Placental pericyte (primary cell): ENCODE measurements around the gene GSG1L2. TPM values are rescaled to one million over a fixed set of nuclear protein-coding genes. Genes with fewer than 3 reads are reported as not detected.

Experiments
- total RNA-seq: library from RNA; depleted of rRNA; stranded (reverse); fragments of >200 nt; gene quantifications from 2 replicates; pipeline ENCODE4 v1.2.3, GENCODE V29; 2012

Gene GSG1L2
- not detected in 2 replicates for total RNA-seq

GRCh38 chr17:9821921-9822320 is at the start of gene GSG1L2:
Gene GSG1L2, minus strand, starts transcription at chr17:9822079. Its CDS starts 8 bp downstream, at chr17:9822071.

GRCh38 chr17:9825641-9826150 is 3.8 kb upstream of the GSG1L2 start, which contains the start of gene GLP2R:
Gene GLP2R, plus strand, starts transcription at chr17:9825924. Its CDS starts 140 bp downstream, at chr17:9826064.

GRCh38 chr17:9790889-9791876 is 30.7 kb downstream of the GSG1L2 start, which contains the start of gene DHRS7C:
Gene DHRS7C, minus strand, starts transcription at chr17:9791592. Its CDS starts 308 bp downstream, at chr17:9791284.

Other genes starting within 250 kb of the GSG1L2 start
- gene STX8, start 246.3 kb downstream of the GSG1L2 start, total RNA-seq: 41.1 and 44.4 TPM in 2 replicates
- not detected in 2 replicates for gene CFAP52, start 245.4 kb downstream of the GSG1L2 start, total RNA-seq
- gene USP43, start 176.6 kb downstream of the GSG1L2 start, total RNA-seq: 0.43 and 0.44 TPM in 2 replicates
- not detected in 2 replicates for gene DHRS7C, start 30.5 kb downstream of the GSG1L2 start, total RNA-seq
- under 0.01 and 0.66 TPM in 2 replicates for gene GLP2R, start 3.8 kb upstream of the GSG1L2 start, total RNA-seq
- not detected in 2 replicates for gene RCVRN, start 83.2 kb upstream of the GSG1L2 start, total RNA-seq